LNCaP clone FGC (cell line): ENCODE measurements around the gene TNNT2.

Experiments used
- DNase-seq: peaks from one replicate; pipeline ENCODE4 v3.0.0-alpha.2; 2011; ENCODE audit warnings: low read depth
- H3K4me3 ChIP-seq: 2 replicates; pipeline ENCODE4 v1.5.1; 2011; ENCODE audit warnings: mild to moderate bottlenecking, low read depth, low read length, control low read depth
- CTCF ChIP-seq: IDR thresholded peaks from 2 replicates; pipeline ENCODE4 v1.5.1; 2012; ENCODE audit warnings: mild to moderate bottlenecking; ENCODE audit not compliant: control insufficient read depth, insufficient read depth; ENCODE audit errors: extremely low read depth

The TNNT2 gene

GRCh38 chr1:201363467-201363866, 14.0 kb downstream of the TNNT2 start:
- DNase-seq = peak; percentile 15
- no peak overlapping the region for H3K4me3 ChIP-seq
- TF ChIP-seq CTCF = no peak

DNA sequence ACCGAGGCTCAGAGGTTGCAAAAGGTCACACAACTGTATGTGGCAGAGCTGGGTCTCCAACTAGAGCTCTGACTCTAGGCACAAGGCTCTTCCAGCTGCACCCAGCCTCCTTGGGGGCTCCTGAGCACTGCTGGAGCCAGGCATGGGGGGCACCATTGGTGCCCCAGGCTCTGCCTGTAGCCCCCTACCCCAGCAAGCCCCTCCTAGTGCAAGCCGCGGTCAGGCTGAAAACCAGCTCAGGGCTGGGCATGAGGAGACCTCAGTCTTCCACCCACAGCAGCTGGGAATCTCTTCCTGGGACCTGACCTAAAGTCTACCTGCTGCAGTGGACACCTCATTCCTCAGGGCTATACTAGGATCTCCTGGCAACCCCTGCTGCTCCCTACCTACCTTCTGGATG, 14.6 kb downstream of the TNNT2 start:
- TF ChIP-seq CTCF = no peak
- no peak overlapping the region for H3K4me3 ChIP-seq
- no peak for DNase-seq

- peak; percentile 87 for TF ChIP-seq CTCF
- peak; percentile 22 for DNase-seq
- no peak overlapping the region for H3K4me3 ChIP-seq
Measured at GRCh38 chr1:201361652-201362504, 15.6 kb downstream of the TNNT2 start.

- H3K4me3 ChIP-seq = no peak overlapping the region
- DNase-seq = no peak
- no peak for TF ChIP-seq CTCF
Measured at GRCh38 chr1:201360901-201361651, 16.4 kb downstream of the TNNT2 start.

- no peak for DNase-seq
- no peak overlapping the region for H3K4me3 ChIP-seq
- no peak for TF ChIP-seq CTCF
Measured at GRCh38 chr1:201360486-201360885, 17.0 kb downstream of the TNNT2 start.

- TF ChIP-seq CTCF = no peak
Measured at GRCh38 chr1:201359873-201360210, 17.6 kb downstream of the TNNT2 start.

More at GRCh38 chr1:201359873-201360210, 17.6 kb downstream of the TNNT2 start:
- no peak overlapping the region for H3K4me3 ChIP-seq
- DNase-seq = no peak
